Epithelial cell of esophagus (primary cell): Measurements from ENCODE around the gene EFCAB10.
"Not testable (repeated sequence)": the region's sequence is repeated elsewhere in the genome, so short reads cannot be mapped to it uniquely, and the experiment has no call there.

Source experiments
- DNase-seq: peaks from one replicate; pipeline ENCODE4 v3.0.0; 2010; ENCODE audit warnings: low read depth
- H3K4me3 ChIP-seq: 2 replicates; pipeline ENCODE4 v1.5.1; 2011; ENCODE audit warnings: mild to moderate bottlenecking, low read length, control low read depth
- CTCF ChIP-seq: IDR thresholded peaks from 2 replicates; pipeline ENCODE4 v1.5.1; 2011; ENCODE audit warnings: low read depth, mild to moderate bottlenecking, low read length, control low read depth, inconsistent platforms; ENCODE audit not compliant: insufficient read depth; ENCODE audit errors: missing control alignments

Gene EFCAB10

GRCh38 chr7:105521027-105521716 lies 60.1 kb downstream of the EFCAB10 start:
- DNase-seq = peak; percentile 53
- no peak for TF ChIP-seq CTCF
- H3K4me3 ChIP-seq = peak overlapping the region; percentile 75

- DNase-seq = not testable (repeated sequence)
- H3K4me3 ChIP-seq = peak overlapping the region; percentile 75
Observed at GRCh38 chr7:105520620-105521019, 60.7 kb downstream of the EFCAB10 start.

GRCh38 chr7:105519353-105519752 lies 61.9 kb downstream of the EFCAB10 start:
- no peak for DNase-seq
- TF ChIP-seq CTCF = no peak

GRCh38 chr7:105515610-105516009 lies 65.7 kb downstream of the EFCAB10 start:
- DNase-seq, H3K4me3 ChIP-seq: not testable (repeated sequence)

More at GRCh38 chr7:105519353-105519752, 61.9 kb downstream of the EFCAB10 start:
- H3K4me3 ChIP-seq = no peak overlapping the region
